Omental fat pad (tissue), 4 donors: ENCODE results near the gene UGGT2. TPM values are rescaled to one million over a fixed set of nuclear protein-coding genes. Genes with fewer than 3 reads are reported as not detected.

ENCODE experiments used
- ATAC-seq: fragments of 150-250 bp; one replicate; pipeline ENCODE4 v1.9.1; 2016; ENCODE audit warnings: mild to moderate bottlenecking, moderate library complexity; ENCODE audit not compliant: low FRiP score
- DNase-seq: peaks from one replicate; pipeline ENCODE4 v3.0.0-alpha.2; 2019; ENCODE audit warnings: low spot score
- total RNA-seq, 4 donors: library from RNA; depleted of rRNA; stranded (reverse); fragments of >200 nt; gene quantifications; one replicate each; pipeline ENCODE4 v1.1.0, GENCODE V29; 2016
- TF ChIP-seq, protein P1 (sequence below), 3 donors: fragments of 450-650 bp; IDR thresholded peaks; one replicate each; pipeline ENCODE4 v1.5.1; 2016 to 2017; ENCODE audit warnings: antibody characterized with exemption in 3 of 3, mild to moderate bottlenecking in 3 of 3, moderate library complexity in 2 of 3

UGGT2 gene
- total RNA-seq, 4 donors from 2014 or later: 32.6 to 86.4 (median 42.9) TPM

DNA sequence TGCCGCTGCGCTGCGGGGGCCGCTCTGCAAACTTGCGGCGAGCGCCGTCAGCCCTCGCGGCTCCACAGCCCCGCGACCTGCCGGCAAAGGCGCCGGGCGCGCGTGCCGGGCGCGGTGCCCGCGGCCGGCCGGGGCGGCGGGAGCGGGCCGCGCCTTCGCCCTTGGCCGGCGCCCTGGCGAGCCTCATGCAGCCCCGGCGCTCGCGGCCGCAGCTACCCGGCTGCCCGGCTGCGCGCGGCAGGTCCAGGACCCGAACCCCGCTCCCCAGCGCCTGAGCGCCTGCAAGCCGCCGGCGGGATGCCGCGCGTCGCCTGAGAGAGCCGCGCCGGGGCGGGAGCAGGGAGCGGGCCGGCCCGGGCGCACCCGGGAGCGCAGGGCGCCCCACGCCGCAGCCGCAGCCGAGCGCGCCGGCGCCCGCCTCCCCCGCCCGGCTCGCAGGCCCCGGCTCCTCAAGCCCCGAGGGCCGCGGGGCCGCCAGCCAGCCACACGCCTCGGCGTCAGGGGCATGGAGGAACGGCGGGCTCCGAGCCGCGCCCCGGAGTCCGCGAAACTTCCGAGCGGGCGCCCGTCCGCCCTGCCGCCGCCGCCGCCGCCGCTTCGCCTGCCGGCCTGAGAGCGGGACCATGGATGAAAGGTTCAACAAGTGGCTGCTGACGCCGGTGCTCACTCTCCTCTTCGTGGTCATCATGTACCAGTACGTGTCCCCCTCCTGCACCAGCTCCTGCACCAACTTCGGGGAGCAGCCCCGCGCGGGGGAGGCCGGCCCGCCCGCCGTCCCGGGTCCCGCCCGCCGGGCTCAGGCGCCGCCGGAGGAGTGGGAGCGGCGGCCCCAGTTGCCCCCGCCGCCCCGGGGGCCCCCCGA lies 37.3 kb upstream of the UGGT2 start:
- ATAC-seq (peak; percentile 43), DNase-seq (no peak)
- TF ChIP-seq, protein P1, sequence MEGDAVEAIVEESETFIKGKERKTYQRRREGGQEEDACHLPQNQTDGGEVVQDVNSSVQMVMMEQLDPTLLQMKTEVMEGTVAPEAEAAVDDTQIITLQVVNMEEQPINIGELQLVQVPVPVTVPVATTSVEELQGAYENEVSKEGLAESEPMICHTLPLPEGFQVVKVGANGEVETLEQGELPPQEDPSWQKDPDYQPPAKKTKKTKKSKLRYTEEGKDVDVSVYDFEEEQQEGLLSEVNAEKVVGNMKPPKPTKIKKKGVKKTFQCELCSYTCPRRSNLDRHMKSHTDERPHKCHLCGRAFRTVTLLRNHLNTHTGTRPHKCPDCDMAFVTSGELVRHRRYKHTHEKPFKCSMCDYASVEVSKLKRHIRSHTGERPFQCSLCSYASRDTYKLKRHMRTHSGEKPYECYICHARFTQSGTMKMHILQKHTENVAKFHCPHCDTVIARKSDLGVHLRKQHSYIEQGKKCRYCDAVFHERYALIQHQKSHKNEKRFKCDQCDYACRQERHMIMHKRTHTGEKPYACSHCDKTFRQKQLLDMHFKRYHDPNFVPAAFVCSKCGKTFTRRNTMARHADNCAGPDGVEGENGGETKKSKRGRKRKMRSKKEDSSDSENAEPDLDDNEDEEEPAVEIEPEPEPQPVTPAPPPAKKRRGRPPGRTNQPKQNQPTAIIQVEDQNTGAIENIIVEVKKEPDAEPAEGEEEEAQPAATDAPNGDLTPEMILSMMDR (IDR thresholded peaks at IDR 0.05): no peak

DNA sequence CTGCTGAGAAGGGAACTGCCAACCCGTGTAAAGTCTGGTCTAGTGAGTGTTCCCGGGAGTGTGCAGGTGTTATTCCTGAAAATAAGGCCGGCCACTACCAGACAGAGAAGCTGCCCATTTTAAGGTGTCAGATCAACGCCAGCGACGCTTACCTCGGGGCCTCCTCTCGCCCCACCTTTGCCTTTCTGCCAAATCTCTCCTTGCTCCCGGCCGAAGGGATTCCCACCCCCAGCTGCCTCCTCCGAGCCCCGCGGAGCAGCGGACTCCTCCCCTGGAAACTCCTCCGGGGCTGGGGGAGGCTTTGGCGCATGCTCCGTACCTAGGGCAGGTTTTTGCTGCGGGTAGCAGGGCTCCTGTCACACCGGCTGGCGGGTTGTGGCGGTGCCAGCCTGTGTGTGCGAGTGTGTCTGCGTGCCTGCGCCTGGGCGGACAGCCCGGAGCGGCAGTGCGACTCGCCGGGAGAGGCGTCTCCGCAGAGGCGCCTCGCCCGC lies 36.6 kb upstream of the UGGT2 start, which contains the start of gene HS6ST3:
Gene HS6ST3 (plus strand): TSS at position 359 of the 491 bp plus-strand sequence.
- ATAC-seq: peak; percentile 52
- TF ChIP-seq, protein P1 (IDR thresholded peaks at IDR 0.05): no peak
- no peak for DNase-seq

DNA sequence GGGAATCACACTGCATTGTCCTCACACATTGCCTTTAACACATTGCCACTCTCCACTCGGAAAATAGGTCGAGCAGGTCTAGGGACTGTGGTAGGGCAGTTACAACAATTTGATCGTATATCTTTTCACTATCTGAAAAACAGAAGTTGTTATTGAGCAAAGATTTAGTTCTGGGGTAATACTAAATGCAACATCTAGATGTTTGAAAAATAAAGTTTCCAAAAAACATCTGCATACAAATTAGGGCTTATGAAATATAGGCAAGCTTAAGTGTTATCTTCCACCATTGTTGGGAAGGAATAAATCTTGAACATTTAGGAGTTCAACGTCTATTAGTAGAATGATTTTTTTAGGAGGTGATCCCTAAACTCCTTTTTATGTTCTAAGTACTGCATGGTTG lies 35.9 kb upstream of the UGGT2 start:
- ATAC-seq (no peak), DNase-seq (no peak)
- TF ChIP-seq, protein P1 (IDR thresholded peaks at IDR 0.05): no peak

DNA sequence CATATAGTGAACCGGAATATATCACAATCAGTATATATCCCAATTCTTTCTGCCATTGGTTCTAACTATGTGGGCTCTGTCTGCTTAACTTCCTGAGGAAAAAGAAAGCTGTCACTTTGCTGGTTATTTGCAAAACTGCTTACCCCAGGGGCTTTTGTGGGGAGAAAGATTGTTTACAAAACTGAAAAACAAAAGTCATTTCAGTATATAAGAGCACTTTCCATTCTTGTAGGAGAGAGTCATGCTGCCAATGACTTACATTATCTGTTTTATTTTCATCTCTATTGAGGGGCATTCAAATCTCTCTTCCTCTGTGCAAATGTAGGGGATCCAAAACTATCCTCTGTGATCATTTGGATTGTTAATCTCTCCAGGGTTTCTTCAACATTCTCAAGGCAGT lies 33.5 kb upstream of the UGGT2 start:
- DNase-seq (no peak), ATAC-seq (no peak)
- TF ChIP-seq, protein P1 (IDR thresholded peaks at IDR 0.05): no peak

DNA sequence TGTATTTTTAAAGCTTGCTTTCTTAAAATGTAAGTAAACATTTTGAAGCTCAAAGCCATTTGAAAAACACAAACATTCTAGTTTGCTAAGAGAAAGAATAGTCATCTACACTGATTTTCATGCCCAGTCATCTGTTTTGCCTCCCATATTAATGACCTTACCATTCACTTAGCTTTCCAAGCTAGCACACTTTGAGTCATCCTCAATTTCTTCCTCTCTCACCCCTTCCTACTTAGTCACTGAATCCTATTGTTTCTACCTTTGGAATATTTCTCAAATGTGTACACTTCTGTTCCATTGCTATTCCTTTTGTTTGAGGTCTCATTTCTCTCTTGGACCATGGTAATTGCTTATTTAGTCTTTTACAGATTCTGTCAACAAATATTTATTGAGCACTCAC lies 29.4 kb upstream of the UGGT2 start:
- TF ChIP-seq, protein P1 (IDR thresholded peaks at IDR 0.05): no peak
- DNase-seq: no peak
- ATAC-seq: no peak

DNA sequence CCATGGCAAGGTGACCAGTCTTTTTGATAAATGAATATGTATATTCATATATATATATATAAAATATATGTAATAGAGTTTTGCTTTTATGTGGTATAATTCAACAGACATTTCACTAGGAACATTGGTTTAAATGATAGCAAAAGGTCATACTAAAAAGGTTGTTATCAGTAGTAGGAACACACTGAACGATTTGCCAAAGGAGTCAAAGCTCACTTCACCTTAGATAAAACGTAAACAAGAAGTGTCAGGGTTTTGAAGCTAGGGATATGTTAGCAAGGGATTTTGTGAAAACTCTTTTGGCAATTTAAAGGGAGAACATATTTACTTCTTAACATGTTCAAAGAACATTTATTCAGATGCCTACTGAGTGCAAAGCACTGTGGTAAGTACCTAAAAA lies 28.7 kb upstream of the UGGT2 start:
- no peak for ATAC-seq

More for the DNA sequence above, 28.7 kb upstream of the UGGT2 start:
- no peak for DNase-seq
- TF ChIP-seq, protein P1 (IDR thresholded peaks at IDR 0.05): no peak
